ENCODE results near the gene PRPF6.

DNA sequence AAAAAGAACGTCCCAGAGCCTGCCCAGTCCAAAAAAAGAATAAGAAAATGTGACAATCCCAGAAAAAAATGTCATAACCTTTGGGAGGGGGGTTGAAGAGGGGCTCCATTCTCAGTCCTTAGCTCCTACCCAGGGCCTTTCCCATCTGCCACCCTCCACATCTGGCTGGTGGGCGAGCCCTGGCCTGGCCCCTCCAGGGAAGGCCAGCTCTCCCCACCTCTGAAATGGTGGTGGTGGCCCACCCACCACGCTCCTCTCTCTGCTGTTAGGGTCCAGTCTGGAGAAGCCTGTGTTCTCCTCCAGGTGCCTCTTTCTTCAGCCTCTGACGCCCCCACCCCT, 98.0 kb downstream of the PRPF6 start:
- TF ChIP-seq POLR2A (IDR thresholded peaks at IDR 0.05; ENCODE audit: low read length) (no peak), ZFP36 (IDR thresholded peaks at IDR 0.05; ENCODE audit: borderline replicate concordance, partially characterized antibody) (no peak), CEBPB (IDR thresholded peaks at IDR 0.05) (no peak), BHLHE40 (IDR thresholded peaks at IDR 0.05; ENCODE audit: low read depth, low read length) (no peak), MAFK (IDR thresholded peaks at IDR 0.05; ENCODE audit: partially characterized antibody) (no peak), EP300 (IDR thresholded peaks at IDR 0.05) (no peak), NFE2L2 (conservative IDR thresholded peaks at IDR 0.05; ENCODE audit: low read length) (no peak), PHF8 (IDR thresholded peaks at IDR 0.05; ENCODE audit: borderline replicate concordance, low read depth) (no peak), CHD4 (IDR thresholded peaks at IDR 0.05; ENCODE audit: borderline replicate concordance) (no peak), MYC (IDR thresholded peaks at IDR 0.05; ENCODE audit: borderline replicate concordance, low read length) (no peak)
- TF ChIP-seq, protein P1, sequence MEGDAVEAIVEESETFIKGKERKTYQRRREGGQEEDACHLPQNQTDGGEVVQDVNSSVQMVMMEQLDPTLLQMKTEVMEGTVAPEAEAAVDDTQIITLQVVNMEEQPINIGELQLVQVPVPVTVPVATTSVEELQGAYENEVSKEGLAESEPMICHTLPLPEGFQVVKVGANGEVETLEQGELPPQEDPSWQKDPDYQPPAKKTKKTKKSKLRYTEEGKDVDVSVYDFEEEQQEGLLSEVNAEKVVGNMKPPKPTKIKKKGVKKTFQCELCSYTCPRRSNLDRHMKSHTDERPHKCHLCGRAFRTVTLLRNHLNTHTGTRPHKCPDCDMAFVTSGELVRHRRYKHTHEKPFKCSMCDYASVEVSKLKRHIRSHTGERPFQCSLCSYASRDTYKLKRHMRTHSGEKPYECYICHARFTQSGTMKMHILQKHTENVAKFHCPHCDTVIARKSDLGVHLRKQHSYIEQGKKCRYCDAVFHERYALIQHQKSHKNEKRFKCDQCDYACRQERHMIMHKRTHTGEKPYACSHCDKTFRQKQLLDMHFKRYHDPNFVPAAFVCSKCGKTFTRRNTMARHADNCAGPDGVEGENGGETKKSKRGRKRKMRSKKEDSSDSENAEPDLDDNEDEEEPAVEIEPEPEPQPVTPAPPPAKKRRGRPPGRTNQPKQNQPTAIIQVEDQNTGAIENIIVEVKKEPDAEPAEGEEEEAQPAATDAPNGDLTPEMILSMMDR (IDR thresholded peaks at IDR 0.05), result no peak
- TF ChIP-seq, protein P2, sequence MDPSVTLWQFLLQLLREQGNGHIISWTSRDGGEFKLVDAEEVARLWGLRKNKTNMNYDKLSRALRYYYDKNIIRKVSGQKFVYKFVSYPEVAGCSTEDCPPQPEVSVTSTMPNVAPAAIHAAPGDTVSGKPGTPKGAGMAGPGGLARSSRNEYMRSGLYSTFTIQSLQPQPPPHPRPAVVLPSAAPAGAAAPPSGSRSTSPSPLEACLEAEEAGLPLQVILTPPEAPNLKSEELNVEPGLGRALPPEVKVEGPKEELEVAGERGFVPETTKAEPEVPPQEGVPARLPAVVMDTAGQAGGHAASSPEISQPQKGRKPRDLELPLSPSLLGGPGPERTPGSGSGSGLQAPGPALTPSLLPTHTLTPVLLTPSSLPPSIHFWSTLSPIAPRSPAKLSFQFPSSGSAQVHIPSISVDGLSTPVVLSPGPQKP (IDR thresholded peaks at IDR 0.05; ENCODE audit: low read depth, low read length), result no peak
